Ureter (tissue), 1 donor: ENCODE measurements around the gene LDHAL6A. TPM values are rescaled to one million over a fixed set of nuclear protein-coding genes. Genes with fewer than 3 reads are reported as not detected.

Source experiments
- DNase-seq: peaks from one replicate; pipeline ENCODE4 v3.0.0-alpha.2; 2020; ENCODE audit warnings: low spot score
- total RNA-seq: library from RNA; stranded (reverse); gene quantifications from one replicate; pipeline ENCODE4 v1.2.4, GENCODE V29; 2023
- donor health status: DM: yes; HTN: yes; CAD: no.

The LDHAL6A gene
- total RNA-seq, 1 donor from 2014 or later: not detected

- no peak for DNase-seq
Measured at GRCh38 chr11:18490736-18491485, 35.3 kb downstream of the LDHAL6A start.

- DNase-seq: no peak
Measured at GRCh38 chr11:18491924-18492323, 36.3 kb downstream of the LDHAL6A start.

- no peak for DNase-seq
Measured at GRCh38 chr11:18492888-18493287, 37.2 kb downstream of the LDHAL6A start.

- no peak for DNase-seq
Measured at GRCh38 chr11:18493310-18493709, 37.7 kb downstream of the LDHAL6A start.

- DNase-seq: no peak
Measured at GRCh38 chr11:18495271-18495670, 39.6 kb downstream of the LDHAL6A start.

GRCh38 chr11:18495703-18496102 lies 40.0 kb downstream of the LDHAL6A start:
- no peak for DNase-seq

- no peak for DNase-seq
Measured at GRCh38 chr11:18498039-18498438, 42.4 kb downstream of the LDHAL6A start.

- DNase-seq: no peak
Measured at GRCh38 chr11:18501629-18502028, 46.0 kb downstream of the LDHAL6A start.

- no peak for DNase-seq
Measured at GRCh38 chr11:18502352-18502751, 46.7 kb downstream of the LDHAL6A start.

GRCh38 chr11:18521122-18521521 lies 65.5 kb downstream of the LDHAL6A start:
- no peak for DNase-seq

GRCh38 chr11:18522388-18522787 lies 66.7 kb downstream of the LDHAL6A start:
- DNase-seq: no peak

GRCh38 chr11:18523084-18523483 lies 67.4 kb downstream of the LDHAL6A start:
- no peak for DNase-seq

- no peak for DNase-seq
Measured at GRCh38 chr11:18524248-18524647, 68.6 kb downstream of the LDHAL6A start.

- no peak for DNase-seq
Measured at GRCh38 chr11:18526130-18526520, 70.5 kb downstream of the LDHAL6A start.

- peak; percentile 96 for DNase-seq
Measured at GRCh38 chr11:18526521-18527296, 71.1 kb downstream of the LDHAL6A start, which contains the start of gene TSG101. TSS of gene TSG101 (minus strand) at chr11:18526942. CDS start at chr11:18526816, 126 bp downstream.

GRCh38 chr11:18527512-18527911 lies 71.9 kb downstream of the LDHAL6A start:
- DNase-seq: no peak

Other genes with a start within 250 kb of the LDHAL6A start
- gene SAA4, start 219.1 kb upstream of the LDHAL6A start, total RNA-seq: not detected
- 6.7 TPM for gene SAA2, start 207.2 kb upstream of the LDHAL6A start, total RNA-seq
- 5.5 TPM for gene SAA1, start 189.6 kb upstream of the LDHAL6A start, total RNA-seq
- 18.1 TPM for gene HPS5, start 133.7 kb upstream of the LDHAL6A start, total RNA-seq
- gene GTF2H1, start 133.3 kb upstream of the LDHAL6A start, total RNA-seq: 61.4 TPM
- 304 TPM for gene LDHA, start 61.3 kb upstream of the LDHAL6A start, total RNA-seq
- not detected for gene LDHC, start 43.5 kb upstream of the LDHAL6A start, total RNA-seq
- gene TSG101, start 71.1 kb downstream of the LDHAL6A start, total RNA-seq: 51.5 TPM
- gene UEVLD, start 132.9 kb downstream of the LDHAL6A start, total RNA-seq: 30.9 TPM
- 5.9 TPM for gene MISFA, start 143.9 kb downstream of the LDHAL6A start, total RNA-seq
- 17.7 TPM for gene SPTY2D1, start 178.5 kb downstream of the LDHAL6A start, total RNA-seq
- 4.6 TPM for gene TMEM86A, start 242.9 kb downstream of the LDHAL6A start, total RNA-seq